Measurements from ENCODE around the gene RNF208. TPM values are rescaled to one million over a fixed set of nuclear protein-coding genes. Genes with fewer than 3 reads are reported as not detected.

RNF208 gene
- total RNA-seq, 1 donor from 2014 or later: 0.77 TPM

DNA sequence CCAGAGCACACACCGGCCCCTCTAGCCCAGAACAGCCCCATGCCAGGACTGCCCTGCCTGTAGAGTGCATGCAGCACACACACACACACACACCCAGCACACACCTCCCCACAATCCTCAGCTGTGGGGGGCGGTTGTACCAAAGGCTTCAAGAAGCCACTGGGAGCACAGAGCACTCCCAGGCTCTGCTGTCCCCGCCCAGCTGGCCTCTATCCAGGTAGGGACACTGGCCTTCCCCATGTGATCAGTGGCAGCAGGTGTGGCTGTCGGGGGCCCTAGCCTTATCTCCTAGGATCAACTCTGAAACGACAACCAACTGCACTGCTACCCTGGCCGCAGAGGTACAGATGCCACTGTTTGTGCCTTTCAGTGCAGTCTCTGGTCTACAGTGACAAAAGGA lies 35.7 kb downstream of the RNF208 start:
- peaks cover 25% of the 10 kb centered on the region for H3K4me1 Mint-ChIP-seq
- H4K20me1 ChIP-seq (ENCODE audit: low read depth): peaks cover 10% of the 10 kb centered on the region

DNA sequence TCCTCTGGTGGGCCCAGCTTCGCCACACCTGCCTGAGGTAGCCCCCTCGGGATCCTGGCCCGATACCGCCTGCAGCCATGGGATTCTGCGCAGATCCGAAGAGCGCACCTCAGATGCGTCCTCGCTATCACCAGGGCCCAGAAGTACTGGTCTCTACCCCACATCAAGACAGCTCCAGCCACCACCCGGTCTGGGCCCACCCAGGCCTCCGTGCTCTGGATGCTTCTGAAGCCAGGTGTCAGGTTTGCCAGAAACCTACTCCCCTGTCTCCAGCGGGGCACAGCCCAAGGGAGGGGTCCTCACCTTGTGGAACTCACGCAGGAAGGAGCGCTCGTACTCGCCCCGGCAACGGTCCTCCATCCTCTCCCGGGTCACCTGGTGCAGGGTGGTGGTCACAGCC lies 36.1 kb downstream of the RNF208 start:
- TF ChIP-seq EZH2phosphoT487 (IDR thresholded peaks at IDR 0.05) (no peak), EZH2 (IDR thresholded peaks at IDR 0.05) (no peak)
- TF ChIP-seq, protein P1, sequence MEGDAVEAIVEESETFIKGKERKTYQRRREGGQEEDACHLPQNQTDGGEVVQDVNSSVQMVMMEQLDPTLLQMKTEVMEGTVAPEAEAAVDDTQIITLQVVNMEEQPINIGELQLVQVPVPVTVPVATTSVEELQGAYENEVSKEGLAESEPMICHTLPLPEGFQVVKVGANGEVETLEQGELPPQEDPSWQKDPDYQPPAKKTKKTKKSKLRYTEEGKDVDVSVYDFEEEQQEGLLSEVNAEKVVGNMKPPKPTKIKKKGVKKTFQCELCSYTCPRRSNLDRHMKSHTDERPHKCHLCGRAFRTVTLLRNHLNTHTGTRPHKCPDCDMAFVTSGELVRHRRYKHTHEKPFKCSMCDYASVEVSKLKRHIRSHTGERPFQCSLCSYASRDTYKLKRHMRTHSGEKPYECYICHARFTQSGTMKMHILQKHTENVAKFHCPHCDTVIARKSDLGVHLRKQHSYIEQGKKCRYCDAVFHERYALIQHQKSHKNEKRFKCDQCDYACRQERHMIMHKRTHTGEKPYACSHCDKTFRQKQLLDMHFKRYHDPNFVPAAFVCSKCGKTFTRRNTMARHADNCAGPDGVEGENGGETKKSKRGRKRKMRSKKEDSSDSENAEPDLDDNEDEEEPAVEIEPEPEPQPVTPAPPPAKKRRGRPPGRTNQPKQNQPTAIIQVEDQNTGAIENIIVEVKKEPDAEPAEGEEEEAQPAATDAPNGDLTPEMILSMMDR (IDR thresholded peaks at IDR 0.05): no peak
- Mint-ChIP-seq H3K36me3 (peaks cover 3% of the 10 kb centered on the region), H3K27ac (no peak overlapping the region), H3K4me3 (peak overlapping the region; percentile 95), H3K9me3 (no peaks in the 10 kb centered on the region), H3K4me1 (peaks cover 25% of the 10 kb centered on the region), H3K27me3 (ENCODE audit: insufficient read depth, low read depth) (peaks cover 3% of the 10 kb centered on the region)
- Histone ChIP-seq H4K20me1 (ENCODE audit: low read depth) (peaks cover 10% of the 10 kb centered on the region), H3K9ac (no peak overlapping the region), H3K79me2 (ENCODE audit: low read depth) (peaks cover 23% of the 10 kb centered on the region), H3F3A (ENCODE audit: low read depth) (peaks cover 10% of the 10 kb centered on the region), H3K9me3 (ENCODE audit: low read depth) (no peaks in the 10 kb centered on the region), H3K4me1 (peaks cover 5% of the 10 kb centered on the region), H3K4me2 (no peak overlapping the region), H3K36me3 (no peaks in the 10 kb centered on the region), H3K27ac (no peak overlapping the region), H3K4me3 (no peak overlapping the region), H3K27me3 (no peaks in the 10 kb centered on the region), H2AFZ (replicated peaks) (no peak overlapping the region)
- DNase-seq (ENCODE audit: low spot score): no peak

More for the DNA sequence above, 35.7 kb downstream of the RNF208 start:
- Histone ChIP-seq H3K79me2 (ENCODE audit: low read depth) (peaks cover 23% of the 10 kb centered on the region), H3F3A (ENCODE audit: low read depth) (peaks cover 10% of the 10 kb centered on the region), H2AFZ (replicated peaks) (no peak overlapping the region), H3K27me3 (no peaks in the 10 kb centered on the region), H3K4me2 (no peak overlapping the region), H3K9ac (no peak overlapping the region), H3K27ac (no peak overlapping the region), H3K4me1 (peaks cover 5% of the 10 kb centered on the region), H3K9me3 (ENCODE audit: low read depth) (no peaks in the 10 kb centered on the region), H3K36me3 (no peaks in the 10 kb centered on the region), H3K4me3 (no peak overlapping the region)
- DNase-seq (ENCODE audit: low spot score): no peak
- peaks cover 3% of the 10 kb centered on the region for H3K27me3 Mint-ChIP-seq (ENCODE audit: insufficient read depth, low read depth)
- no peaks in the 10 kb centered on the region for H3K9me3 Mint-ChIP-seq
- H3K36me3 Mint-ChIP-seq: peaks cover 3% of the 10 kb centered on the region
- no peak for TF ChIP-seq EZH2 (IDR thresholded peaks at IDR 0.05)
- TF ChIP-seq, protein P1 (IDR thresholded peaks at IDR 0.05): no peak
- no peak for TF ChIP-seq EZH2phosphoT487 (IDR thresholded peaks at IDR 0.05)
- H3K4me3 Mint-ChIP-seq: peak overlapping the region; percentile 95
- no peak overlapping the region for H3K27ac Mint-ChIP-seq

DNA sequence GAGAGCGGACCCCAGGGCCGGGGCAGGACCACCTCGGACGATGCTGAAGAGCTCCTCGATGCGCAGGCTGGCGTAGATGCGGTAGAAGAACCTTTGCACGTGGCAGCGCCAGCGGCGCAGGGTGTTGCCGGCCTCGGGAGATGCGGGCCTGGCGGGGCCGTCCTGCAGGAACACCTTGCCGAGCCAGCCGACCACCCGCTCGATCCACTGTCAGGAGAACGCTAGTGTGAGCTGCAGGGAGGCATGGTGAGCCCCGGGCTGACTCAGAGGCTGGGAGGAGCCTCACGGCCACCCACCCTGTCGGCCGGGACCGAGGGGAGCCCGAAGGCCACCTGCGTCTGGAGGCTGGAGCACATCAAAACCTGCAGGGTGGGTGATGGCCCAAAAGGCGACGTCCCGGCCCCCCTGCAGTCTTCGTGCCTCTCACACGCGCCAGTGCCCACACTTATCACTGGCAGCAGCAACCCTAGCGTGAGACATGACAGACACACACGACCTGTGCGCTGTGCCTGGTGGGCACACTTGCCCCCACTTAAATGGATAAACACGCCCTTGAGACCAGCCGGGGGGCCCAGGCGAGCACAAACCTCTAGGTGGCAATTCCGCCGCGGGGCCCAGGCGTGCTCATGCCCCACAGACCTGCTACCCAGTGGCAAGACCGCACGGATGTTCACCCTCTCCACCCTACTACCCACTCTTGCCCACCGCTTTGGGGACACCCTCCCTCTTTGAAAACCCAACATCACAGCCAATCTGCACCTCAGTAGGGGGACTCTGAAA lies 37.0 kb downstream of the RNF208 start:
- H3K9me3 Mint-ChIP-seq: no peaks in the 10 kb centered on the region
- Histone ChIP-seq H3K4me2 (no peak overlapping the region), H3K79me2 (ENCODE audit: low read depth) (peaks cover 23% of the 10 kb centered on the region), H3K4me1 (peaks cover 5% of the 10 kb centered on the region), H3F3A (ENCODE audit: low read depth) (peaks cover 10% of the 10 kb centered on the region), H3K36me3 (no peaks in the 10 kb centered on the region), H3K9ac (no peak overlapping the region), H3K9me3 (ENCODE audit: low read depth) (no peaks in the 10 kb centered on the region), H4K20me1 (ENCODE audit: low read depth) (peaks cover 10% of the 10 kb centered on the region), H3K27ac (no peak overlapping the region), H3K4me3 (no peak overlapping the region), H2AFZ (replicated peaks) (no peak overlapping the region), H3K27me3 (no peaks in the 10 kb centered on the region)
- peaks cover 3% of the 10 kb centered on the region for H3K36me3 Mint-ChIP-seq
- no peak for TF ChIP-seq EZH2phosphoT487 (IDR thresholded peaks at IDR 0.05)
- TF ChIP-seq EZH2 (IDR thresholded peaks at IDR 0.05): no peak
- TF ChIP-seq, protein P1 (IDR thresholded peaks at IDR 0.05): no peak
- H3K4me1 Mint-ChIP-seq: peaks cover 21% of the 10 kb centered on the region
- H3K4me3 Mint-ChIP-seq: no peak overlapping the region
- peaks cover 3% of the 10 kb centered on the region for H3K27me3 Mint-ChIP-seq (ENCODE audit: insufficient read depth, low read depth)
- DNase-seq (ENCODE audit: low spot score): no peak
- no peak overlapping the region for H3K27ac Mint-ChIP-seq
